ENCODE results near the gene PPY. TPM values are rescaled to one million over a fixed set of nuclear protein-coding genes. Genes with fewer than 3 reads are reported as not detected.

PPY gene
- total and polyA plus RNA-seq, 2 donors (not counting 1 experiment from before 2014, with no cell fraction given) = not detected

DNA sequence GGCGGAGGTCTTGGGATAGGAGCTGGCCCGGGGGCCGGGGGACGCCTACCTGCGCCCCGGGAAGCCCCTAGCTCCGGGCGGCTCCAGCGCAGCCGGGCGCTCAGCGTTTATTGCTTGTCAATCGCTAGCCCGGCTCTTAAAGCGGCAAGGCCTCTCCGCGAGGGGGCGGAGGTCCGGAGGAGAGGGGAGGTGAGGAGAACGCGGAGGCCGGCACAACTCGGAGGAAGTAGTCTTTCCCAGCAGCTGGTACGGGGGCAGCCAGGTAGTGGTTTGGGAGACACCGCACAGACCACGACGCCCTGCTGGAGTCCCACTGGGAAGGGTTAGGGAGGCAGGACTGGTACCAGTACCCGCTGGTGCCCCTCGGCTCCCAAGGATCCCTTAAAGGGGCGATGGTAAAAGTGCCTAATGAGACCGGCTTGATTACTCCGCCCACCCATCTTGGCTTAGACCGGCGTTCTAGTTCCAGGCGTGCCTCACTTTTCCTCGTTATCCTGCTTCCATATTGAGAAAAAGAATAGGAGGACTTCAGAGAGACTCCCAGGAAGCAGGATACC, 34.8 kb downstream of the PPY start, which contains the start of gene MPP2:
Gene MPP2 (minus strand): TSS at position 112 of the 557 bp plus-strand sequence. CDS start 3,076 bp downstream, outside the sequence.
- H3K4me2 ChIP-seq (replicated peaks; ENCODE audit: low read depth, low read length, poor library complexity, severe bottlenecking) = peak within 1 kb of the TSS; percentile 98
- CTCF ChIA-PET = interaction anchor here (1.0 to 2.2 kb wide), 3 partner anchors 10 to 134 kb away, joined by 3 to 6 read pairs (median 5); no protein-coding TSS in a partner anchor
- TF ChIP-seq, protein P1, sequence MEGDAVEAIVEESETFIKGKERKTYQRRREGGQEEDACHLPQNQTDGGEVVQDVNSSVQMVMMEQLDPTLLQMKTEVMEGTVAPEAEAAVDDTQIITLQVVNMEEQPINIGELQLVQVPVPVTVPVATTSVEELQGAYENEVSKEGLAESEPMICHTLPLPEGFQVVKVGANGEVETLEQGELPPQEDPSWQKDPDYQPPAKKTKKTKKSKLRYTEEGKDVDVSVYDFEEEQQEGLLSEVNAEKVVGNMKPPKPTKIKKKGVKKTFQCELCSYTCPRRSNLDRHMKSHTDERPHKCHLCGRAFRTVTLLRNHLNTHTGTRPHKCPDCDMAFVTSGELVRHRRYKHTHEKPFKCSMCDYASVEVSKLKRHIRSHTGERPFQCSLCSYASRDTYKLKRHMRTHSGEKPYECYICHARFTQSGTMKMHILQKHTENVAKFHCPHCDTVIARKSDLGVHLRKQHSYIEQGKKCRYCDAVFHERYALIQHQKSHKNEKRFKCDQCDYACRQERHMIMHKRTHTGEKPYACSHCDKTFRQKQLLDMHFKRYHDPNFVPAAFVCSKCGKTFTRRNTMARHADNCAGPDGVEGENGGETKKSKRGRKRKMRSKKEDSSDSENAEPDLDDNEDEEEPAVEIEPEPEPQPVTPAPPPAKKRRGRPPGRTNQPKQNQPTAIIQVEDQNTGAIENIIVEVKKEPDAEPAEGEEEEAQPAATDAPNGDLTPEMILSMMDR (IDR thresholded peaks at IDR 0.05) = no peak
- no peak for TF ChIP-seq EZH2 (IDR thresholded peaks at IDR 0.05; ENCODE audit: borderline replicate concordance, insufficient read depth, low read depth, low read length, poor library complexity, severe bottlenecking)
- H4K20me1 ChIP-seq (ENCODE audit: control insufficient read depth, insufficient read depth, low read length, poor library complexity, severe bottlenecking) = no peaks in the 10 kb centered on the region
- no peaks in the 10 kb centered on the region for H3K36me3 ChIP-seq (replicated peaks in 1 of 2; ENCODE audit: control extremely low read depth in 1 of 2, control insufficient read depth in 1 of 2, extremely low read depth in 1 of 2, insufficient read depth in 2 of 2, low read length in 1 of 2)
- 1% methylated on average over 31 of the region's 36 CpGs for WGBS (ENCODE audit: insufficient coverage)
- peaks cover 27 to 32% of the 10 kb centered on the region in 2 donors for H3K4me1 ChIP-seq (ENCODE audit: control insufficient read depth in 2 of 2, insufficient read depth in 2 of 2, low read length in 2 of 2)
- Mint-ChIP-seq H3K9me3 (ENCODE audit: insufficient read depth) (no peaks in the 10 kb centered on the region), H3K4me3 (peak within 1 kb of the TSS; percentile 81), H3K27ac (no peak within 1 kb of the TSS), H3K27me3 (peaks cover 47% of the 10 kb centered on the region), H3K4me1 (peaks cover 26% of the 10 kb centered on the region)
- H3K9ac ChIP-seq (ENCODE audit: low read length) = peak within 1 kb of the TSS; percentile 67
- H3K27me3 ChIP-seq (replicated peaks in 1 of 4; ENCODE audit: control extremely low read depth in 1 of 4, control insufficient read depth in 3 of 4, insufficient read depth in 4 of 4, low read length in 3 of 4) = peaks cover 0 to 66% (median 34%) of the 10 kb centered on the region in 4 experiments
- H3K27ac ChIP-seq (ENCODE audit: low read length in 2 of 2) = no peak within 1 kb of the TSS
- DNase-seq (peak; percentile 74), ATAC-seq (ENCODE audit: low read depth) (peak; percentile 54)
- intact Hi-C loops (cut with micrococcal nuclease) = no loop called here
- no peaks in the 10 kb centered on the region for H3K79me2 ChIP-seq (ENCODE audit: control insufficient read depth, insufficient read depth, low read length)
- peak within 1 kb of the TSS; percentile 74 for H2AFZ ChIP-seq (ENCODE audit: insufficient read depth, low read depth, low read length, poor library complexity, severe bottlenecking)
- POLR2A ChIA-PET = interaction anchor here (0.6 kb wide), 1 partner anchor 110 kb away, joined by 5 read pairs; no protein-coding TSS in a partner anchor
- H3K9me3 ChIP-seq (ENCODE audit: control extremely low read depth in 1 of 3, control insufficient read depth in 2 of 3, insufficient read depth in 1 of 3, low read length in 2 of 3) = peaks cover 0 to 24% (median 0%) of the 10 kb centered on the region in 3 donors
- H3K4me3 ChIP-seq (ENCODE audit: control extremely low read depth in 1 of 5, extremely low read depth in 1 of 5, insufficient read depth in 1 of 5, low read depth in 2 of 5, low read length in 4 of 5) = peak within 1 kb of the TSS; percentile 13 to 73 (median 45)

DNA sequence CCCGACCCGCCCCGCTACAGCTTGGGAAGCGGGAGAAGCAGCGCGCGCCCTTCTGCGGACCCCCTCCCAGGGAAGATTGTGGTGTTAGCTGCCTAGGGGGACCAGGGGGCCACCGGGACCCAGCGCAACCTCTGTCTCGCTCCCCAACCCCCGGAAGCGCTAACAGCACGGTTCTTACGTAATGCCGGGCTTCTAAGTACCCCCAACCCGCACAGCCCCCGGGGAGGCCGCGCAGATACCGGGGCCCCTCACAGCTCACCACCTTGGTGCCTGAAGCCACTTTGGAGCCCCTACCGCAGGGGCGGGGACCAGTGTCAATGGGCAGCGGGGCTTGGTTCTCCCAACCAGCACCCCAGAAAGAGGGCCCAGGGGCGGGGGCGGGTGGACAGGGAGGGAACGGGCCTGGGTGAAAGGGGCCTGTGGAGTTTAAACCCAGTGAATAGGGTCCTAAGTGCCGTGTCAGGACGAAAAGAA, 35.3 kb downstream of the PPY start:
- H3K79me2 ChIP-seq (ENCODE audit: control insufficient read depth, insufficient read depth, low read length) = no peaks in the 10 kb centered on the region
- POLR2A ChIA-PET = interaction anchor here (0.6 kb wide), 1 partner anchor 111 kb away, joined by 5 read pairs; no protein-coding TSS in a partner anchor
- H3K4me3 Mint-ChIP-seq = peak overlapping the region; percentile 81
- DNase-seq (peak; percentile 53), ATAC-seq (ENCODE audit: low read depth) (peak; percentile 15)
- H3K27ac ChIP-seq (ENCODE audit: low read length in 2 of 2) = no peak overlapping the region
- H4K20me1 ChIP-seq (ENCODE audit: control insufficient read depth, insufficient read depth, low read length, poor library complexity, severe bottlenecking) = no peaks in the 10 kb centered on the region
- H3K4me2 ChIP-seq (replicated peaks; ENCODE audit: low read depth, low read length, poor library complexity, severe bottlenecking) = peak overlapping the region; percentile 98
- H3K36me3 ChIP-seq (replicated peaks in 1 of 2; ENCODE audit: control extremely low read depth in 1 of 2, control insufficient read depth in 1 of 2, extremely low read depth in 1 of 2, insufficient read depth in 2 of 2, low read length in 1 of 2) = no peaks in the 10 kb centered on the region
- H3K9me3 Mint-ChIP-seq (ENCODE audit: insufficient read depth) = no peaks in the 10 kb centered on the region
- H3K4me1 ChIP-seq (ENCODE audit: control insufficient read depth in 2 of 2, insufficient read depth in 2 of 2, low read length in 2 of 2) = peaks cover 27 to 32% of the 10 kb centered on the region in 2 donors
- peaks cover 26% of the 10 kb centered on the region for H3K4me1 Mint-ChIP-seq
- peaks cover 50% of the 10 kb centered on the region for H3K27me3 Mint-ChIP-seq
- peak overlapping the region; percentile 67 for H3K9ac ChIP-seq (ENCODE audit: low read length)
- H3K27me3 ChIP-seq (replicated peaks in 1 of 4; ENCODE audit: control extremely low read depth in 1 of 4, control insufficient read depth in 3 of 4, insufficient read depth in 4 of 4, low read length in 3 of 4) = peaks cover 0 to 67% (median 34%) of the 10 kb centered on the region in 4 experiments
- 3% methylated on average over 29 of the region's 29 CpGs for WGBS (ENCODE audit: insufficient coverage)
- peak overlapping the region; percentile 74 for H2AFZ ChIP-seq (ENCODE audit: insufficient read depth, low read depth, low read length, poor library complexity, severe bottlenecking)
- peaks cover 0 to 24% (median 0%) of the 10 kb centered on the region in 3 donors for H3K9me3 ChIP-seq (ENCODE audit: control extremely low read depth in 1 of 3, control insufficient read depth in 2 of 3, insufficient read depth in 1 of 3, low read length in 2 of 3)
- intact Hi-C loops (cut with micrococcal nuclease) = no loop called here
- H3K27ac Mint-ChIP-seq = no peak overlapping the region
- CTCF ChIA-PET = interaction anchor here (2.1 to 2.2 kb wide), 2 partner anchors 37 to 134 kb away, joined by 5 to 6 read pairs; no protein-coding TSS in a partner anchor
- peak overlapping the region; percentile 13 to 73 (median 45) for H3K4me3 ChIP-seq (ENCODE audit: control extremely low read depth in 1 of 5, extremely low read depth in 1 of 5, insufficient read depth in 1 of 5, low read depth in 2 of 5, low read length in 4 of 5)
- TF ChIP-seq EZH2 (IDR thresholded peaks at IDR 0.05; ENCODE audit: borderline replicate concordance, insufficient read depth, low read depth, low read length, poor library complexity, severe bottlenecking) = peak; percentile 95
- TF ChIP-seq, protein P1 (IDR thresholded peaks at IDR 0.05) = no peak

Data from B cell (primary cell).